Measurements from ENCODE around the gene KRTAP16-1. TPM values are rescaled to one million over a fixed set of nuclear protein-coding genes. Genes with fewer than 3 reads are reported as not detected.

KRTAP16-1 gene
- total RNA-seq, 1 experiment from 2014 or later: not detected

DNA sequence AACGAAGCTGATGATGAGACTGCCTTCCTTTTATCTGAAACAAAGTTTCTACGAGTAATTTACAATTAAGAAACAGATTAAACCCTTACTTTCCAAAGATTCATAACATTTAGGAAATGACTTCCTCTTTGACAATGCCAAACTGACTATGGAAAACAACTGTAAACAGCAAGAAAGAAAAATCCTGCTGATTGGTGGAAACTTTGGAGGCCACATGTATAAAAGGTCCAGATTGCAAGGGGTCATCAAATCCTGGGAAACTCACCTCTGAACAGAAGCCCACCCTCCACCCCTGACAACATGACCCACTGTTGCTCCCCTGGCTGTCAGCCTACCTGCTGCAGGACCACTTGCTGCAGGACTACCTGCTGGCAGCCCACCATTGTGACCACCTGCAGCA lies 44.0 kb downstream of the KRTAP16-1 start, which contains the start of gene KRTAP9-6:
TSS of gene KRTAP9-6 (plus strand) at position 301 of the 400 bp plus-strand sequence. CDS start at position 301, 0 bp downstream.
- H3K9me3 ChIP-seq (ENCODE audit: low read length): no peaks in the 10 kb centered on the region
- H3K9ac ChIP-seq (ENCODE audit: low read length): no peak within 1 kb of the TSS
- TF ChIP-seq EZH2phosphoT487 (IDR thresholded peaks at IDR 0.05; ENCODE audit: borderline replicate concordance, low read length) (no peak), EZH2 (IDR thresholded peaks at IDR 0.05; ENCODE audit: low read length, unreplicated experiment) (no peak)
- TF ChIP-seq, protein P1, sequence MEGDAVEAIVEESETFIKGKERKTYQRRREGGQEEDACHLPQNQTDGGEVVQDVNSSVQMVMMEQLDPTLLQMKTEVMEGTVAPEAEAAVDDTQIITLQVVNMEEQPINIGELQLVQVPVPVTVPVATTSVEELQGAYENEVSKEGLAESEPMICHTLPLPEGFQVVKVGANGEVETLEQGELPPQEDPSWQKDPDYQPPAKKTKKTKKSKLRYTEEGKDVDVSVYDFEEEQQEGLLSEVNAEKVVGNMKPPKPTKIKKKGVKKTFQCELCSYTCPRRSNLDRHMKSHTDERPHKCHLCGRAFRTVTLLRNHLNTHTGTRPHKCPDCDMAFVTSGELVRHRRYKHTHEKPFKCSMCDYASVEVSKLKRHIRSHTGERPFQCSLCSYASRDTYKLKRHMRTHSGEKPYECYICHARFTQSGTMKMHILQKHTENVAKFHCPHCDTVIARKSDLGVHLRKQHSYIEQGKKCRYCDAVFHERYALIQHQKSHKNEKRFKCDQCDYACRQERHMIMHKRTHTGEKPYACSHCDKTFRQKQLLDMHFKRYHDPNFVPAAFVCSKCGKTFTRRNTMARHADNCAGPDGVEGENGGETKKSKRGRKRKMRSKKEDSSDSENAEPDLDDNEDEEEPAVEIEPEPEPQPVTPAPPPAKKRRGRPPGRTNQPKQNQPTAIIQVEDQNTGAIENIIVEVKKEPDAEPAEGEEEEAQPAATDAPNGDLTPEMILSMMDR (conservative IDR thresholded peaks at IDR 0.05; ENCODE audit: low read depth, low read length): no peak
- BruUV-seq (replicated peaks): no TSS peak
- no peak within 1 kb of the TSS for H3K27ac ChIP-seq (ENCODE audit: low read length)
- intact Hi-C loops (cut with micrococcal nuclease): no loop called here
- H3K9me2 ChIP-seq (replicated peaks; ENCODE audit: low read length): no peaks in the 10 kb centered on the region
- ChIA-PET POLR2A (ENCODE audit: unreplicated experiment) (no interaction called here), CTCF (no interaction called here)
- DNase-seq: no peak
- no peak for ATAC-seq
- H3K27me3 ChIP-seq (ENCODE audit: low read length): no peaks in the 10 kb centered on the region
- no peaks in the 10 kb centered on the region for H4K20me1 ChIP-seq (ENCODE audit: low read length)
- H3K4me1 ChIP-seq (ENCODE audit: insufficient read depth, low read length): no peaks in the 10 kb centered on the region
- H2AFZ ChIP-seq (ENCODE audit: low read length): no peak within 1 kb of the TSS
- H3F3A ChIP-seq (ENCODE audit: low read length, unreplicated experiment): no peaks in the 10 kb centered on the region
- no peak within 1 kb of the TSS for H3K4me2 ChIP-seq (ENCODE audit: low read length)
- H3K4me3 ChIP-seq (ENCODE audit: low read length): no peak within 1 kb of the TSS
- no peaks in the 10 kb centered on the region for H3K79me2 ChIP-seq (ENCODE audit: low read length)
- no peaks in the 10 kb centered on the region for H3K36me3 ChIP-seq (ENCODE audit: low read depth, low read length)

DNA sequence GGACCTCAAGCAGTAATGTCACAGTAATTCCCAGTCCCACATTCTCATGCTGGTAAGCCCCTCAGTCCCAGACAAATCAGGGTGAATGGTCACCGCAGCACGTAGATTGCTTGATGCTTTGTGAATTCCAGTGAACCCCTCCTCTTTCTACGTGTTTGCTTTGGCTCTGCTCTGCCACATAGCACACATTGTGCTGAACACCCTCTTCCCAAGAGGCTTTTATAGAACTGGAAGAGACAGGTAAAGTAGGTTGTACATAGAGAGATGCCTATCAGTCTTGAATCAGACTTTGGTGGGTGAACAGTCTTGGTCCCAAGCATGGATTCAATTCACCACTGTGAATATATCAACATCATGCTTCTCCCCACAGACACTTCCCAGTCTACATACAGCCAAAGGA lies 44.5 kb downstream of the KRTAP16-1 start:
- intact Hi-C loops (cut with micrococcal nuclease): no loop called here
- Histone ChIP-seq H2AFZ (ENCODE audit: low read length) (no peak overlapping the region), H3K4me3 (ENCODE audit: low read length) (no peak overlapping the region), H3K9me3 (ENCODE audit: low read length) (no peaks in the 10 kb centered on the region), H3K4me1 (ENCODE audit: insufficient read depth, low read length) (no peaks in the 10 kb centered on the region), H3K27ac (ENCODE audit: low read length) (no peak overlapping the region), H3K36me3 (ENCODE audit: low read depth, low read length) (no peaks in the 10 kb centered on the region), H3K4me2 (ENCODE audit: low read length) (no peak overlapping the region), H3K27me3 (ENCODE audit: low read length) (no peaks in the 10 kb centered on the region), H3K9ac (ENCODE audit: low read length) (no peak overlapping the region), H3F3A (ENCODE audit: low read length, unreplicated experiment) (no peaks in the 10 kb centered on the region), H4K20me1 (ENCODE audit: low read length) (no peaks in the 10 kb centered on the region), H3K9me2 (replicated peaks; ENCODE audit: low read length) (no peaks in the 10 kb centered on the region), H3K79me2 (ENCODE audit: low read length) (no peaks in the 10 kb centered on the region)
- CTCF ChIA-PET: no interaction called here
- ATAC-seq: no peak
- TF ChIP-seq EZH2phosphoT487 (IDR thresholded peaks at IDR 0.05; ENCODE audit: borderline replicate concordance, low read length): no peak
- POLR2A ChIA-PET (ENCODE audit: unreplicated experiment): no interaction called here
- BruUV-seq (replicated peaks): no TSS peak
- no peak for DNase-seq

DNA sequence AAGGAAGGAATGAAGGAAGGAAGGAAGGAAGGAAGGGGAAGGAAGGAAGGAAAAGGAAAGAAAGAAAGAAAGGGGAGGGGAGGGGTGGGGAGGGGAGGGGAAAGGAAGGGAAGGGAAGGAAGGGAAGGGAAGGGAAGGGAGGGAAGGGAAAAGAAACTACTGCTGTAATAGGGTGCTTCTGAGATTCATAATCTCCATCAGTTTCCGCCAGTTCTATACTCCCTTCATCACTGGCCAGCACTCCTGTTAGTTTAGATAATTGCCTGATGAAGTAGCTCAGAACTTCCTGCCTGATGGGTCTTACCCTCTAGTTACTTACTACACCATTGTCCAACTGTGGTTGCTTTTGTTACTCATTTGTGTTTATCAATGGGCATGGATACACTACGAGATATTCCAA lies 45.9 kb downstream of the KRTAP16-1 start:
- Histone ChIP-seq H3K27ac (ENCODE audit: low read length) (no peak overlapping the region), H3K36me3 (ENCODE audit: low read depth, low read length) (no peaks in the 10 kb centered on the region), H3K27me3 (ENCODE audit: low read length) (no peaks in the 10 kb centered on the region), H3K9me3 (ENCODE audit: low read length) (no peaks in the 10 kb centered on the region), H3K4me3 (ENCODE audit: low read length) (no peak overlapping the region), H4K20me1 (ENCODE audit: low read length) (no peaks in the 10 kb centered on the region), H3K4me1 (ENCODE audit: insufficient read depth, low read length) (no peaks in the 10 kb centered on the region), H3K4me2 (ENCODE audit: low read length) (no peak overlapping the region), H3K79me2 (ENCODE audit: low read length) (no peaks in the 10 kb centered on the region), H2AFZ (ENCODE audit: low read length) (no peak overlapping the region), H3F3A (ENCODE audit: low read length, unreplicated experiment) (no peaks in the 10 kb centered on the region), H3K9ac (ENCODE audit: low read length) (no peak overlapping the region), H3K9me2 (replicated peaks; ENCODE audit: low read length) (no peaks in the 10 kb centered on the region)
- ATAC-seq (no peak), DNase-seq (no peak)
- ChIA-PET CTCF (no interaction called here), POLR2A (ENCODE audit: unreplicated experiment) (no interaction called here)
- TF ChIP-seq EZH2 (IDR thresholded peaks at IDR 0.05; ENCODE audit: low read length, unreplicated experiment) (no peak), EZH2phosphoT487 (IDR thresholded peaks at IDR 0.05; ENCODE audit: borderline replicate concordance, low read length) (no peak)
- TF ChIP-seq, protein P1 (conservative IDR thresholded peaks at IDR 0.05; ENCODE audit: low read depth, low read length): no peak
- no TSS peak for BruUV-seq (replicated peaks)
- intact Hi-C loops (cut with micrococcal nuclease): no loop called here
